Stimulated activated CD8-positive, alpha-beta memory T cell treated with anti-CD3 and anti-CD28 coated beads, Interleukin-12 subunit alpha, Interleukin-12 subunit beta, amount 100 ng/mL, for 24 hours (primary cell): ENCODE results near the gene C11orf16.
"Not testable (repeated sequence)": the region's sequence is repeated elsewhere in the genome, so short reads cannot be mapped to it uniquely, and the experiment has no call there.

Experiments used
- DNase-seq: peaks from one replicate; pipeline ENCODE4 v3.0.0-alpha.2; 2020; ENCODE audit errors: extremely low read depth

C11orf16 gene

DNA sequence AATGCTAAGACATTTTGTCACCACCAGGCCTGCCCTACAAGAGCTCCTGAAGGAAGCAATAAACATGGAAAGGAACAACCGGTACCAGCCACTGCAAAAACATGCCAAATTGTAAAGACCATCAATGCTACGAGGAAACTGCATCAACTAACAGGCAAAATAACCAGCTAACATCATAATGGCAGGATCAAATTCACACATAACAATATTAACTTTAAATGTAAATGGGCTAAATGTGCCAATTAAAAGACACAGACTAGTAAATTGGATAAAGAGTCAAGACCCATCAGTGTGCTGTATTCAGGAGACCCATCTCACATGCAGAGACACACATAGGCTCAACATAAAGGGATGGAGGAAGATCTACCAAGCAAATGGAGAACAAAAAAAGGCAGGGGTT lies 41.6 kb downstream of the C11orf16 start:
- not testable (repeated sequence) for DNase-seq

DNA sequence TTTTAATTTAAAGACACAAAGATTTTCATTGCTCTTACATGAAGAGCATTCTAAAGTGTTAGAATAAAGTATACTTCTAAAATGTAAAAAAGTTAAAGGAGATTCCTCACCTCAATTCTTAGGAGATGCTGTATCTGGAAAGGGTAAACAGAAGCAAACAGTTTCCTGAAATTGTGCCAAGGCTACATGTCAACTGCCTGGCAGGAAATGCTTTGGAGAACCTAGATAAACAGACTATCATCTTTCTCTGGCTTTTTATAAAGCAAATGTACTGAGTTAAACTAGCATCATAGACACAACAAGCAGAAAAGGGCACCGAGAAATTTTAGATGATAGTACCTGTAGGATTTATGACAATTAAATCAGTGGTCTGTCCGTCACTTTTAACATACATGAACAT lies 46.4 kb downstream of the C11orf16 start:
- DNase-seq, result no peak

- not testable (repeated sequence) for DNase-seq
Observed at GRCh38 chr11:8881585-8881984, 51.2 kb downstream of the C11orf16 start.

GRCh38 chr11:8878771-8879170 lies 54.0 kb downstream of the C11orf16 start:
- no peak for DNase-seq

DNA sequence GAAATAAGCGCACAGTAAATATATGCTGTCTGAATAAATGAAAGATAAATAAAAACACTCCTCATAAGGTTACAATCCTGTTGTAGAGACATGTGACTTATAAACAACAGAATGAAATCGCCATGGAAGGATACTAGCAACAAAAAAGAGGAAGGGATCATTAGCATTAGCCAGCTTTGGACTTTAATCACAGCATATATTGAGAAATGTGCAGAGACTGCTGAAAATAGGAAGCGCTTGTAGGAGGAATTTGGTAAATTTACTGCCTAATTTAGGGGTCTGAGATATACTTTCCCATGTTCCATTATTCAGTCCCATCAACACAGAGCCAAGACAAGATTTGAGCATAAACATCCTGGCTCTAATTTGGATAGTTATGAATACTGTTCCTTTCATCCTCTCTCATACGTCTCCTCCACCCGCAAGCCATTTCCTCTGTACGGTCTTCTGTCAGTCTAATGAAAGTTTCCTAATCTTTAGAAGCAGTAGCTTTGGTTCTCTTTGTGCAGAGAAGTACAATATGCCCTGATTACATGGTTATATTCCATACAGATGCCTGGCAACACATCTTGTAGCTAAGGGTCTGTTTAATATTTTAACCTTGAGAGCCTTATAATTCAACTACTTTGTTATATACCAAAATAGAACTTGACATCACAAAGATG lies 58.9 kb downstream of the C11orf16 start:
- DNase-seq, result no peak

DNA sequence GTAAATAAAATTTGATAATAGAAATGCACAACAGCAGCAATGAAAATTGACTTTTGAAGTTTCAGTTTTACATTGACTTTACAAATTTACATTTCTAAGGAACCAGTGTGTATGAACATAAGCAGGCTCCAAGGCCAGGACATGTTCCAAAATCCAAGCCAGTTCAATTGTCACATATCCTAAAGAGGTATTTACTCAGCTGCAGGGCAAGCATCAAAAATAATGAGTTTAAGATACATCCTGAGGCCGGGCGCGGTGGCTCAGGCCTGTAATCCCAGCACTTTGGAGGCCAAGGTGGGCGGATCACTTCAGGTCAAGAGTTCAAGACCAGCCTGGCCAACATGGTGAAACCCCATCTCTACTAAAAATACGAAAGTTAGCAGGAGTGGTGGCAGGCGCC lies 60.8 kb downstream of the C11orf16 start:
- DNase-seq, result no peak

- DNase-seq, result no peak
Observed at GRCh38 chr11:8871171-8871775, 61.5 kb downstream of the C11orf16 start.

DNA sequence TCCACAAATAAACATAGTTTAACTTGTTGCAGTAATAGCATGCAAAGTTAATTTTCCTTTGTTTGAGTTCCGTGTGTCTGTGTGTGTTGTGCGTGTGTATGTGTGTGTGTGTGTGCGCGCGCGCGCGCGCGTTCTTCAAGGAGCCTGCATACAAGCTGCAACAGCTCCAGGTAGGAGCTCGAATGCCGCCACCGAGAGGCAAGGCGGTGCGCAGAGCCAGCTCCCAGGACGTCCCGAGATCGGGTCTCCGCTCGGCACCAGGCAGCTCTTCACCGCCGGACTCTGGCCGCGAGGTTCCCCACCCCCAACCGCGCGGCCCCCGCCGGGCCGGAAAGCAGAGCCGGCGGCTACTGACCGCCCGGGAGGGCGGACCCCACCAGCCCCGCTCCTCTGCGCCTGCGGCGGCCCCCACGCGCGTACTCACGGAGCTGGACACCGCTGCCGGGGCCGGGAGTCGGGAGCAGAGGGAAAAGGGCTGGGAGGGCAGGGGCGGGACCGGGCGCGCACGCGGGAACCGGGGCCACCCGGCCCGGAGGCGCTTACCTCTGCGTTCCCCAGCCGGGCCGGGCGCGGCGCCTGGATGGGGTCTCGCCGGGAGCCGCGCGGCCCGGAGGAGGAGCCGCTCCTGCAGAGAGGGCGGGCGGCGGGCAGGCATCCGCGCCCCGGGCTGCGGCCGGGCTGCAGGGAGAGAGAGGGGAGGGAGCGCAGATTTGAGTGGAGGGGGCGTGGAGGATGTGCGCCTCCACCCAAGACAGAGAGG lies 62.2 kb downstream of the C11orf16 start:
- no peak for DNase-seq
